Measurements from ENCODE around the gene ELOB. TPM values are rescaled to one million over a fixed set of nuclear protein-coding genes. Genes with fewer than 3 reads are reported as not detected.

The ELOB gene
- total RNA-seq, 4 donors from 2014 or later: 66.8 to 243 (median 220) TPM

DNA sequence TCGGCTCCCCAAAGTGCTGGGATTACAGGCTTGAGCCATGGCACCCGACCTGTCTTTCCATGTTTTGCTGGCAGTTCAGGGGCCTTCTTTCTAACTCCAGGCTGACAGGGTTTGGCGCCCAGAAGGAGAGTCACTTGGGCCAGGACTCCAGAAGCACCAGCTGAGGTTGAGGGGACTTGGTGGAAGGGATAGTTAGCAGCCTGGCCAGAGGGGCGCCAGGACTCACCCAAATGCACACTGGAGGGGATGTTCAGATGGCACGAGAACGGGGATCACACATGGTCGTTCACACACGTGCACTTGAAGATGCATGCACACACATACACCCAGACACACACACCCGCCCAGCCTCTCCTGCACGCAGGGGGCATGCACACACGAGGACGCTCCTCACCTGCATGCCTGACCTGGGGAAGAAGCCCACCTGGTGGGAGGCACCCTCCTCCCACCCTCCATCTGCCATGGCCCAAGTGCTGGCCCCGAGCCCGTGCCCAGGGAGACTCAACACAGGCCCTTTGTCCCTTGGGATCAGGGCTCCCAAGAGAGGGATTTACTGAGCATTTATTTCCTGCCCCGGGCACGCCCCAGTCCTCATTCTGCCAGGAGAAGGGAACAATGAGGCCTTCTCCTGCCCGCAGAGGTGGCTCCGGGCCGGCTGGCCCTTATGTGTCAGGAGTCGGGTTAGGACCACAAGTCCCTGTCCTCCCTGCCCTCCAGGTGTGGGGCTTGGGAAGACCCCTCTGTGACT lies 37.6 kb upstream of the ELOB start:
- Histone ChIP-seq H3K9me3 (no peaks in the 10 kb centered on the region), H3K4me3 (no peak overlapping the region), H3K27ac (no peak overlapping the region), H3K36me3 (no peaks in the 10 kb centered on the region), H3K27me3 (no peaks in the 10 kb centered on the region), H3K4me1 (no peaks in the 10 kb centered on the region)
- no peak for DNase-seq
- TF ChIP-seq CTCF (IDR thresholded peaks at IDR 0.05) (no peak), POLR2A (IDR thresholded peaks at IDR 0.05) (no peak)

- Histone ChIP-seq H3K27ac (no peak overlapping the region), H3K27me3 (no peaks in the 10 kb centered on the region), H3K36me3 (no peaks in the 10 kb centered on the region), H3K4me3 (no peak overlapping the region), H3K4me1 (no peaks in the 10 kb centered on the region), H3K9me3 (no peaks in the 10 kb centered on the region)
- DNase-seq: no peak
- no peak for TF ChIP-seq POLR2A (IDR thresholded peaks at IDR 0.05)
- TF ChIP-seq CTCF (IDR thresholded peaks at IDR 0.05): no peak
These were observed 36.7 kb upstream of the ELOB start for GRCh38 chr16:2813771-2814221.

- Histone ChIP-seq H3K27ac (no peak overlapping the region), H3K4me1 (no peaks in the 10 kb centered on the region), H3K4me3 (no peak overlapping the region), H3K9me3 (no peaks in the 10 kb centered on the region), H3K36me3 (no peaks in the 10 kb centered on the region), H3K27me3 (no peaks in the 10 kb centered on the region)
- TF ChIP-seq CTCF (IDR thresholded peaks at IDR 0.05): no peak
- no peak for TF ChIP-seq POLR2A (IDR thresholded peaks at IDR 0.05)
- DNase-seq: no peak
These were observed 34.8 kb upstream of the ELOB start for GRCh38 chr16:2811703-2812471.

DNA sequence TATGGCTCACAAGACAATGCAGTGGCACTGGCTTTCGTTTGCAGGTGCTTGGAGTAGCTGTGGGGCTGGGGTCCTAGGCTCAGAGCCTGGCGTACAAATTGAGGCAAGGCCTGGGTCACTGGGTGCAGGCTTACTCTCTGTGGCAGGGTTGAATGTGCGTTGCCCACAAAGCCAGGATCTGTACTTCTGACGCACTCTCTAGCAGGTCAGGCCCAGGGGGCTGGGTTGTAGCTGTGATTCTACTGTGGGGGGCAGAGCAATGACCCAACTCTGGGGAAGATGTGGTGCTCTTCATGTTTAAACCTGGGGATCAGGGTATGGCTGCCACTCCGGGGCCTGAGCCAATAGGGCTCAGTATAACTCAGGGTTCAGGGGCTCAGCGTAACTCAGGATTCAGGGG lies 33.6 kb upstream of the ELOB start:
- no peaks in the 10 kb centered on the region for H3K36me3 ChIP-seq
- no peak overlapping the region for H3K4me3 ChIP-seq
- TF ChIP-seq CTCF (IDR thresholded peaks at IDR 0.05) (no peak), POLR2A (IDR thresholded peaks at IDR 0.05) (no peak)
- no peak for DNase-seq
- no peak overlapping the region for H3K27ac ChIP-seq
- H3K4me1 ChIP-seq: no peaks in the 10 kb centered on the region
- H3K9me3 ChIP-seq: no peaks in the 10 kb centered on the region
- no peaks in the 10 kb centered on the region for H3K27me3 ChIP-seq

GRCh38 chr16:2809149-2809760 lies 32.2 kb upstream of the ELOB start:
- TF ChIP-seq POLR2A (IDR thresholded peaks at IDR 0.05) (no peak), CTCF (IDR thresholded peaks at IDR 0.05) (no peak)
- H3K9me3 ChIP-seq: peaks cover 0 to 4% (median 0%) of the 10 kb centered on the region in 4 donors

More at GRCh38 chr16:2809149-2809760, 32.2 kb upstream of the ELOB start:
- H3K27ac ChIP-seq: no peak overlapping the region
- H3K4me3 ChIP-seq: no peak overlapping the region
- H3K4me1 ChIP-seq: no peaks in the 10 kb centered on the region
- H3K27me3 ChIP-seq: no peaks in the 10 kb centered on the region
- no peaks in the 10 kb centered on the region for H3K36me3 ChIP-seq
- no peak for DNase-seq
